ES-I3 (cell line): ENCODE results near the gene ECE1.

Source experiments
- H3K36me3 ChIP-seq: 2 replicates; pipeline ENCODE4 v1.6.1; 2013; ENCODE audit warnings: mild to moderate bottlenecking, low read length, control low read depth, moderate library complexity; ENCODE audit not compliant: insufficient read depth
- H3K4me1 ChIP-seq: 2 replicates; pipeline ENCODE4 v1.6.1; 2013; ENCODE audit warnings: mild to moderate bottlenecking, control low read depth, low read length; ENCODE audit not compliant: insufficient read depth
- H3K9ac ChIP-seq: 2 replicates; pipeline ENCODE4 v1.6.1; 2013; ENCODE audit warnings: low read depth, mild to moderate bottlenecking, low read length, moderate library complexity
- H3K9me3 ChIP-seq: 2 replicates; pipeline ENCODE4 v1.6.1; 2013; ENCODE audit warnings: mild to moderate bottlenecking, low read length, moderate library complexity; ENCODE audit not compliant: control insufficient read depth, insufficient read depth

ECE1 gene

GRCh38 chr1:21266119-21266774 lies 24.0 kb downstream of the ECE1 start:
- Histone ChIP-seq H3K9me3 (no peaks in the 10 kb centered on the region), H3K36me3 (no peaks in the 10 kb centered on the region; the same call in 1 of the 2 replicates), H3K4me1 (peaks cover 14% of the 10 kb centered on the region)

GRCh38 chr1:21265644-21266043 lies 24.6 kb downstream of the ECE1 start:
- Histone ChIP-seq H3K36me3 (no peaks in the 10 kb centered on the region; the same call in 1 of the 2 replicates), H3K9ac (no peak overlapping the region), H3K9me3 (no peaks in the 10 kb centered on the region), H3K4me1 (peaks cover 17% of the 10 kb centered on the region)

More at GRCh38 chr1:21266119-21266774, 24.0 kb downstream of the ECE1 start:
- no peak overlapping the region for H3K9ac ChIP-seq

- no peaks in the 10 kb centered on the region for H3K9me3 ChIP-seq
- H3K4me1 ChIP-seq, result peaks cover 17% of the 10 kb centered on the region
- H3K9ac ChIP-seq, result no peak overlapping the region
- no peaks in the 10 kb centered on the region; the same call in 1 of the 2 replicates for H3K36me3 ChIP-seq
These were observed 25.4 kb downstream of the ECE1 start for GRCh38 chr1:21264898-21265297.

- Histone ChIP-seq H3K9ac (no peak overlapping the region), H3K36me3 (no peaks in the 10 kb centered on the region; the same call in 1 of the 2 replicates), H3K9me3 (no peaks in the 10 kb centered on the region), H3K4me1 (peaks cover 17% of the 10 kb centered on the region)
These were observed 26.5 kb downstream of the ECE1 start for GRCh38 chr1:21263653-21264225.

GRCh38 chr1:21263052-21263429 lies 27.2 kb downstream of the ECE1 start:
- Histone ChIP-seq H3K4me1 (peaks cover 17% of the 10 kb centered on the region), H3K9me3 (no peaks in the 10 kb centered on the region), H3K36me3 (no peaks in the 10 kb centered on the region; the same call in 1 of the 2 replicates), H3K9ac (no peak overlapping the region)

- Histone ChIP-seq H3K9ac (peak overlapping the region; percentile 31), H3K4me1 (peaks cover 17% of the 10 kb centered on the region), H3K9me3 (no peaks in the 10 kb centered on the region), H3K36me3 (no peaks in the 10 kb centered on the region; the same call in 1 of the 2 replicates)
These were observed 27.8 kb downstream of the ECE1 start for GRCh38 chr1:21262293-21263051.

GRCh38 chr1:21261551-21262292 lies 28.5 kb downstream of the ECE1 start:
- Histone ChIP-seq H3K9me3 (no peaks in the 10 kb centered on the region), H3K4me1 (peaks cover 17% of the 10 kb centered on the region), H3K9ac (peak overlapping the region; percentile 31), H3K36me3 (no peaks in the 10 kb centered on the region)

GRCh38 chr1:21260405-21261125 lies 29.7 kb downstream of the ECE1 start:
- Histone ChIP-seq H3K9ac (no peak overlapping the region), H3K4me1 (peaks cover 17% of the 10 kb centered on the region), H3K36me3 (no peaks in the 10 kb centered on the region), H3K9me3 (no peaks in the 10 kb centered on the region)

GRCh38 chr1:21259316-21260076 lies 30.8 kb downstream of the ECE1 start:
- Histone ChIP-seq H3K9ac (no peak overlapping the region), H3K9me3 (no peaks in the 10 kb centered on the region), H3K4me1 (peaks cover 17% of the 10 kb centered on the region), H3K36me3 (no peaks in the 10 kb centered on the region)

- H3K9me3 ChIP-seq, result no peaks in the 10 kb centered on the region
- H3K4me1 ChIP-seq, result peaks cover 17% of the 10 kb centered on the region
- H3K36me3 ChIP-seq, result no peaks in the 10 kb centered on the region
- H3K9ac ChIP-seq, result no peak overlapping the region
These were observed 31.7 kb downstream of the ECE1 start for GRCh38 chr1:21258331-21259134.

GRCh38 chr1:21257431-21258135 lies 32.7 kb downstream of the ECE1 start:
- H3K9me3 ChIP-seq, result no peaks in the 10 kb centered on the region
- no peak overlapping the region for H3K9ac ChIP-seq
- H3K36me3 ChIP-seq, result no peaks in the 10 kb centered on the region
- H3K4me1 ChIP-seq, result peaks cover 12% of the 10 kb centered on the region

- Histone ChIP-seq H3K36me3 (no peaks in the 10 kb centered on the region), H3K4me1 (peaks cover 8% of the 10 kb centered on the region), H3K9me3 (no peaks in the 10 kb centered on the region), H3K9ac (no peak overlapping the region)
These were observed 33.5 kb downstream of the ECE1 start for GRCh38 chr1:21256776-21257175.
